Measurements from ENCODE around the gene ZNF326. TPM values are rescaled to one million over a fixed set of nuclear protein-coding genes. Genes with fewer than 3 reads are reported as not detected.

ZNF326 gene
- total and polyA plus RNA-seq, 4 experiments from 2014 or later: 2.1 to 20.6 (median 10.8) TPM

- no peak overlapping the region for H3K27ac Mint-ChIP-seq
- peaks cover 0 to 3% of the 10 kb centered on the region in 2 donors for H3K36me3 Mint-ChIP-seq
- H3K4me1 ChIP-seq (ENCODE audit: insufficient read depth, low read length): peaks cover 7% of the 10 kb centered on the region
- H3K4me1 Mint-ChIP-seq: peaks cover 11 to 15% (median 13%) of the 10 kb centered on the region in 4 donors
- ChIA-PET POLR2A (ENCODE audit: partially characterized antibody) (interaction anchor here (0.7 to 1.1 kb wide), 3 partner anchors 9 to 131 kb away, joined by 3 to 5 read pairs (median 3); partner anchors contain the start of gene LRRC8D), CTCF (ENCODE audit: partially characterized antibody) (interaction anchor here (1.3 to 1.7 kb wide), 2 partner anchors 109 to 174 kb away, joined by 3 read pairs; no protein-coding TSS in a partner anchor)
- H3K9me3 Mint-ChIP-seq: no peaks in the 10 kb centered on the region
- H3K9me3 ChIP-seq (ENCODE audit: control insufficient read depth in 1 of 2, low read length in 2 of 2): no peaks in the 10 kb centered on the region
- no peaks in the 10 kb centered on the region for H3K27me3 ChIP-seq (ENCODE audit: insufficient read depth, low read length)
- no peak overlapping the region for H3K4me3 ChIP-seq (ENCODE audit: low read length in 2 of 2)
- no peaks in the 10 kb centered on the region for H3K36me3 ChIP-seq (ENCODE audit: insufficient read depth, low read length)
- intact Hi-C loops (cut with micrococcal nuclease): loop anchor here (10.0 kb wide), 1 partner anchor 107 kb away; no protein-coding TSS in a partner anchor
- H3K27me3 Mint-ChIP-seq: no peaks in the 10 kb centered on the region
- H3K4me3 Mint-ChIP-seq: no peak overlapping the region
- DNase-seq: no peak
- H3K27ac ChIP-seq (ENCODE audit: low read depth, low read length): no peak overlapping the region
Observed at GRCh38 chr1:89951766-89952604, 42.9 kb upstream of the ZNF326 start.

GRCh38 chr1:89952605-89953130 is 42.2 kb upstream of the ZNF326 start:
- POLR2A ChIA-PET (ENCODE audit: partially characterized antibody): interaction anchor here (0.7 to 1.1 kb wide), 2 partner anchors 9 to 109 kb away, joined by 3 to 5 read pairs; no protein-coding TSS in a partner anchor
- H3K9me3 ChIP-seq (ENCODE audit: control insufficient read depth in 1 of 2, low read length in 2 of 2): no peaks in the 10 kb centered on the region
- Mint-ChIP-seq H3K27ac (no peak overlapping the region), H3K4me1 (peaks cover 16 to 20% (median 17%) of the 10 kb centered on the region in 4 donors), H3K27me3 (peaks cover 0 to 2% of the 10 kb centered on the region in 2 donors), H3K9me3 (no peaks in the 10 kb centered on the region), H3K4me3 (no peak overlapping the region), H3K36me3 (peaks cover 0 to 3% of the 10 kb centered on the region in 2 donors)
- no peak for DNase-seq
- H3K36me3 ChIP-seq (ENCODE audit: insufficient read depth, low read length): no peaks in the 10 kb centered on the region
- CTCF ChIA-PET (ENCODE audit: partially characterized antibody): interaction anchor here (1.1 to 1.3 kb wide), 2 partner anchors 110 to 150 kb away, joined by 3 read pairs; no protein-coding TSS in a partner anchor
- intact Hi-C loops (cut with micrococcal nuclease): loop anchor here (1.0 to 10.0 kb wide), 2 partner anchors 108 to 148 kb away; no protein-coding TSS in a partner anchor
- no peak overlapping the region for H3K4me3 ChIP-seq (ENCODE audit: low read length in 2 of 2)
- H3K27me3 ChIP-seq (ENCODE audit: insufficient read depth, low read length): no peaks in the 10 kb centered on the region
- H3K4me1 ChIP-seq (ENCODE audit: insufficient read depth, low read length): peaks cover 12% of the 10 kb centered on the region
- H3K27ac ChIP-seq (ENCODE audit: low read depth, low read length): no peak overlapping the region

GRCh38 chr1:89953131-89953626 is 41.7 kb upstream of the ZNF326 start:
- Histone ChIP-seq H3K36me3 (ENCODE audit: insufficient read depth, low read length) (no peaks in the 10 kb centered on the region), H3K27me3 (ENCODE audit: insufficient read depth, low read length) (no peaks in the 10 kb centered on the region), H3K9me3 (ENCODE audit: control insufficient read depth in 1 of 2, low read length in 2 of 2) (no peaks in the 10 kb centered on the region), H3K4me3 (ENCODE audit: low read length in 2 of 2) (no peak overlapping the region), H3K27ac (ENCODE audit: low read depth, low read length) (no peak overlapping the region), H3K4me1 (ENCODE audit: insufficient read depth, low read length) (peaks cover 12% of the 10 kb centered on the region)
- Mint-ChIP-seq H3K27ac (no peak overlapping the region), H3K4me1 (peaks cover 16 to 20% (median 17%) of the 10 kb centered on the region in 4 donors), H3K36me3 (no peaks in the 10 kb centered on the region), H3K4me3 (no peak overlapping the region), H3K9me3 (no peaks in the 10 kb centered on the region), H3K27me3 (peaks cover 0 to 2% of the 10 kb centered on the region in 2 donors)
- CTCF ChIA-PET (ENCODE audit: partially characterized antibody): interaction anchor here (1.0 to 1.7 kb wide), 4 partner anchors 110 to 150 kb away, joined by 3 to 4 read pairs (median 3); no protein-coding TSS in a partner anchor
- peak in 3 of 5 donors; percentile 15 to 21 (median 17) for DNase-seq
- POLR2A ChIA-PET (ENCODE audit: partially characterized antibody): no interaction called here
- intact Hi-C loops (cut with micrococcal nuclease): loop anchor here (1.0 to 10.0 kb wide), 2 partner anchors 108 to 149 kb away; no protein-coding TSS in a partner anchor

- Mint-ChIP-seq H3K9me3 (no peaks in the 10 kb centered on the region), H3K4me3 (no peak overlapping the region), H3K4me1 (peaks cover 16 to 20% (median 17%) of the 10 kb centered on the region in 4 donors), H3K27ac (peak overlapping the region in 3 of 7 donors; percentile 49 to 63 (median 59)), H3K36me3 (no peaks in the 10 kb centered on the region), H3K27me3 (peaks cover 0 to 2% of the 10 kb centered on the region in 2 donors)
- ChIA-PET POLR2A (ENCODE audit: partially characterized antibody) (no interaction called here), CTCF (ENCODE audit: partially characterized antibody) (interaction anchor here (0.8 to 1.7 kb wide), 3 partner anchors 92 to 150 kb away, joined by 3 to 4 read pairs (median 3); no protein-coding TSS in a partner anchor)
- H3K9me3 ChIP-seq (ENCODE audit: control insufficient read depth in 1 of 2, low read length in 2 of 2): no peaks in the 10 kb centered on the region
- DNase-seq: no peak
- no peaks in the 10 kb centered on the region for H3K36me3 ChIP-seq (ENCODE audit: insufficient read depth, low read length)
- no peaks in the 10 kb centered on the region for H3K27me3 ChIP-seq (ENCODE audit: insufficient read depth, low read length)
- no peak overlapping the region for H3K4me3 ChIP-seq (ENCODE audit: low read length in 2 of 2)
- intact Hi-C loops (cut with micrococcal nuclease): loop anchor here (1.0 to 10.0 kb wide), 2 partner anchors 109 to 150 kb away; no protein-coding TSS in a partner anchor
- H3K4me1 ChIP-seq (ENCODE audit: insufficient read depth, low read length): peaks cover 12% of the 10 kb centered on the region
- no peak overlapping the region for H3K27ac ChIP-seq (ENCODE audit: low read depth, low read length)
Observed at GRCh38 chr1:89953929-89954328, 41.0 kb upstream of the ZNF326 start.

GRCh38 chr1:89954401-89954800 is 40.5 kb upstream of the ZNF326 start:
- ChIA-PET POLR2A (ENCODE audit: partially characterized antibody) (no interaction called here), CTCF (ENCODE audit: partially characterized antibody) (interaction anchor here (0.8 to 1.7 kb wide), 3 partner anchors 92 to 150 kb away, joined by 3 to 4 read pairs (median 3); no protein-coding TSS in a partner anchor)
- Mint-ChIP-seq H3K36me3 (no peaks in the 10 kb centered on the region), H3K4me3 (no peak overlapping the region), H3K27ac (no peak overlapping the region), H3K9me3 (peaks cover 0 to 2% (median 0%) of the 10 kb centered on the region in 8 donors), H3K27me3 (peaks cover 0 to 3% of the 10 kb centered on the region in 2 donors), H3K4me1 (peaks cover 16 to 20% (median 17%) of the 10 kb centered on the region in 4 donors)
- H3K27ac ChIP-seq (ENCODE audit: low read depth, low read length): no peak overlapping the region
- peaks cover 12% of the 10 kb centered on the region for H3K4me1 ChIP-seq (ENCODE audit: insufficient read depth, low read length)
- intact Hi-C loops (cut with micrococcal nuclease): loop anchor here (10.0 kb wide), 1 partner anchor 110 kb away; no protein-coding TSS in a partner anchor
- H3K36me3 ChIP-seq (ENCODE audit: insufficient read depth, low read length): no peaks in the 10 kb centered on the region
- DNase-seq: no peak
- no peak overlapping the region for H3K4me3 ChIP-seq (ENCODE audit: low read length in 2 of 2)
- H3K27me3 ChIP-seq (ENCODE audit: insufficient read depth, low read length): no peaks in the 10 kb centered on the region
- H3K9me3 ChIP-seq (ENCODE audit: control insufficient read depth in 1 of 2, low read length in 2 of 2): no peaks in the 10 kb centered on the region

GRCh38 chr1:89955311-89956205 is 39.4 kb upstream of the ZNF326 start:
- H3K27ac Mint-ChIP-seq: peak overlapping the region in 2 of 7 donors; percentile 8 to 54
- ChIA-PET CTCF (ENCODE audit: partially characterized antibody) (interaction anchor here (0.8 to 1.6 kb wide), 3 partner anchors 16 to 152 kb away, joined by 3 to 5 read pairs (median 3); no protein-coding TSS in a partner anchor), POLR2A (ENCODE audit: partially characterized antibody) (no interaction called here)
- H3K4me3 Mint-ChIP-seq: peak overlapping the region in 1 of 8 donors; percentile 2
- intact Hi-C loops (cut with micrococcal nuclease): loop anchor here (10.0 kb wide), 1 partner anchor 111 kb away; no protein-coding TSS in a partner anchor
- no peak overlapping the region for H3K27ac ChIP-seq (ENCODE audit: low read depth, low read length)
- H3K4me3 ChIP-seq (ENCODE audit: low read length in 2 of 2): no peak overlapping the region
- no peak for DNase-seq
- no peaks in the 10 kb centered on the region for H3K9me3 ChIP-seq (ENCODE audit: control insufficient read depth in 1 of 2, low read length in 2 of 2)
- peaks cover 16 to 20% (median 17%) of the 10 kb centered on the region in 4 donors for H3K4me1 Mint-ChIP-seq
- H3K27me3 ChIP-seq (ENCODE audit: insufficient read depth, low read length): no peaks in the 10 kb centered on the region
- H3K27me3 Mint-ChIP-seq: peaks cover 0 to 6% of the 10 kb centered on the region in 2 donors
- no peaks in the 10 kb centered on the region for H3K36me3 Mint-ChIP-seq
- H3K4me1 ChIP-seq (ENCODE audit: insufficient read depth, low read length): peaks cover 12% of the 10 kb centered on the region
- peaks cover 0 to 8% (median 3%) of the 10 kb centered on the region in 8 donors for H3K9me3 Mint-ChIP-seq
- H3K36me3 ChIP-seq (ENCODE audit: insufficient read depth, low read length): no peaks in the 10 kb centered on the region

All from CD4-positive, alpha-beta memory T cell (primary cell).